Endothelial cell (in vitro differentiated cells): ENCODE data around the gene TTC39B. TPM values are rescaled to one million over a fixed set of nuclear protein-coding genes. Genes with fewer than 3 reads are reported as not detected.
"Not testable (repeated sequence)": the region's sequence is repeated elsewhere in the genome, so short reads cannot be mapped to it uniquely, and the experiment has no call there.

Experiments
- DNase-seq: peaks from one replicate; pipeline ENCODE4 v3.0.0; 2021; ENCODE audit warnings: low spot score
- H3K27ac Mint-ChIP-seq: one replicate; pipeline ENCODE4 v1.8.0; 2021; ENCODE audit warnings: mixed read lengths, inconsistent platforms; ENCODE audit not compliant: unreplicated experiment
- H3K27me3 Mint-ChIP-seq: one replicate; pipeline ENCODE4 v1.8.0; 2021; ENCODE audit warnings: mild to moderate bottlenecking, moderate library complexity, mixed read lengths, inconsistent platforms; ENCODE audit not compliant: unreplicated experiment
- H3K36me3 Mint-ChIP-seq: one replicate; pipeline ENCODE4 v1.8.0; 2021; ENCODE audit warnings: mild to moderate bottlenecking, low read depth, mixed read lengths, inconsistent platforms; ENCODE audit not compliant: unreplicated experiment
- H3K4me1 Mint-ChIP-seq: one replicate; pipeline ENCODE4 v1.8.0; 2021; ENCODE audit warnings: mild to moderate bottlenecking, mixed read lengths, inconsistent platforms; ENCODE audit not compliant: unreplicated experiment
- H3K4me3 Mint-ChIP-seq: one replicate; pipeline ENCODE4 v1.8.0; 2021; ENCODE audit warnings: mild to moderate bottlenecking, mixed read lengths, inconsistent platforms; ENCODE audit not compliant: unreplicated experiment
- H3K9me3 Mint-ChIP-seq: one replicate; pipeline ENCODE4 v1.8.0; 2021; ENCODE audit warnings: mixed read lengths, inconsistent platforms; ENCODE audit not compliant: unreplicated experiment
- total RNA-seq: library from RNA; stranded (reverse); fragmentation: NEBNext Ultra II Directional; extraction: Animal tissue kit (Norgen Biotek cat#: 25700); gene quantifications from one replicate; pipeline ENCODE4 v1.2.1, GENCODE V29; 2021; ENCODE audit not compliant: unreplicated experiment
- TF ChIP-seq, protein P1 (sequence below): fragments of 200-600 bp; sonication (generic); IDR thresholded peaks from one replicate; pipeline ENCODE4 v1.5.0; 2021; ENCODE audit warnings: antibody characterized with exemption; ENCODE audit not compliant: unreplicated experiment

Gene TTC39B
- total RNA-seq, 1 donor from 2014 or later: 10.3 TPM

GRCh38 chr9:15329539-15330109 lies 22.6 kb upstream of the TTC39B start:
- Mint-ChIP-seq H3K4me3 (no peak overlapping the region), H3K27me3 (peaks cover 1% of the 10 kb centered on the region), H3K9me3 (no peaks in the 10 kb centered on the region), H3K4me1 (no peaks in the 10 kb centered on the region), H3K27ac (no peak overlapping the region), H3K36me3 (no peaks in the 10 kb centered on the region)
- TF ChIP-seq, protein P1, sequence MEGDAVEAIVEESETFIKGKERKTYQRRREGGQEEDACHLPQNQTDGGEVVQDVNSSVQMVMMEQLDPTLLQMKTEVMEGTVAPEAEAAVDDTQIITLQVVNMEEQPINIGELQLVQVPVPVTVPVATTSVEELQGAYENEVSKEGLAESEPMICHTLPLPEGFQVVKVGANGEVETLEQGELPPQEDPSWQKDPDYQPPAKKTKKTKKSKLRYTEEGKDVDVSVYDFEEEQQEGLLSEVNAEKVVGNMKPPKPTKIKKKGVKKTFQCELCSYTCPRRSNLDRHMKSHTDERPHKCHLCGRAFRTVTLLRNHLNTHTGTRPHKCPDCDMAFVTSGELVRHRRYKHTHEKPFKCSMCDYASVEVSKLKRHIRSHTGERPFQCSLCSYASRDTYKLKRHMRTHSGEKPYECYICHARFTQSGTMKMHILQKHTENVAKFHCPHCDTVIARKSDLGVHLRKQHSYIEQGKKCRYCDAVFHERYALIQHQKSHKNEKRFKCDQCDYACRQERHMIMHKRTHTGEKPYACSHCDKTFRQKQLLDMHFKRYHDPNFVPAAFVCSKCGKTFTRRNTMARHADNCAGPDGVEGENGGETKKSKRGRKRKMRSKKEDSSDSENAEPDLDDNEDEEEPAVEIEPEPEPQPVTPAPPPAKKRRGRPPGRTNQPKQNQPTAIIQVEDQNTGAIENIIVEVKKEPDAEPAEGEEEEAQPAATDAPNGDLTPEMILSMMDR: no peak
- no peak for DNase-seq

DNA sequence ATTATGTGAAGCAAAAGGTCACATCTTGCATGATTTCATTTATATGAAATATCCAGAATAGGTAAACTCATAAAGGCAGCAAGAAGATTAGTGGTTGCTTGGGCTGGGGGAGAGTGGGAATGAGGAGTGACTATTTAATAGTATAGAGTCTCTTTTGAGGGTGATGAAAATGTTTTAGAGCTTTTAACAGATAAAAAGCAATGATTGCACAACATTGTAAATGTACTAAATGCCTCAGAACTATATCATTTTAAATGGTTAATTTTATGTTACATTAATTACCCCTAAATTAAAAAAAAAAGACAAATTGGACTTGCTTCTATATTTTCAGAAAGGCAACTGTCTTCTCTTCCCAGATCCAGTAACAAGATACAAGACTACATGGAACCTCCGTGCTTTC lies 21.9 kb upstream of the TTC39B start:
- Mint-ChIP-seq H3K36me3 (peaks cover under 1% of the 10 kb centered on the region), H3K27ac (no peak overlapping the region), H3K9me3 (peaks cover 6% of the 10 kb centered on the region), H3K27me3 (peaks cover 1% of the 10 kb centered on the region), H3K4me1 (no peaks in the 10 kb centered on the region), H3K4me3 (no peak overlapping the region)
- no peak for DNase-seq
- TF ChIP-seq, protein P1: no peak

DNA sequence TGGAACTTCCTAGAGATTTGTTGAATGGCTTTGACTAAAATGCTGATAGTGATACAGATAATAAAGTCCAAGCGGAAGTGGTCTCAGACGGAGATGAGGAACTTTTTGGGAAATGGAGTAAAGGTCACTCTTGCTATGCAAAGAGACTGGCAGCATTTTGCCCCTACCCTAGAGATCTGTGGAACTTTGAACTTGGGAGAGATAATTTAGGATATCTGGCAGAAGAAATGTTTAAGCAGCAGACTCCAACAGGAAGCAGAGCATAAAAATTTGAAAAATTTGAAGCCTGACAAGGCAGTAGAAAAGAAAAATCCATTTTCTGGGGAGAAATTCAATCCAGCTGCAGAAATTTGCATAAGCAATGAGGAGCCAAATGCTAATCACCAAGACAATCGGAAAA lies 15.7 kb upstream of the TTC39B start:
- DNase-seq, H3K27me3 Mint-ChIP-seq, H3K4me1 Mint-ChIP-seq, H3K27ac Mint-ChIP-seq, H3K4me3 Mint-ChIP-seq: not testable (repeated sequence)
- peaks cover 18% of the 10 kb centered on the region for H3K9me3 Mint-ChIP-seq
- peaks cover 10% of the 10 kb centered on the region for H3K36me3 Mint-ChIP-seq

DNA sequence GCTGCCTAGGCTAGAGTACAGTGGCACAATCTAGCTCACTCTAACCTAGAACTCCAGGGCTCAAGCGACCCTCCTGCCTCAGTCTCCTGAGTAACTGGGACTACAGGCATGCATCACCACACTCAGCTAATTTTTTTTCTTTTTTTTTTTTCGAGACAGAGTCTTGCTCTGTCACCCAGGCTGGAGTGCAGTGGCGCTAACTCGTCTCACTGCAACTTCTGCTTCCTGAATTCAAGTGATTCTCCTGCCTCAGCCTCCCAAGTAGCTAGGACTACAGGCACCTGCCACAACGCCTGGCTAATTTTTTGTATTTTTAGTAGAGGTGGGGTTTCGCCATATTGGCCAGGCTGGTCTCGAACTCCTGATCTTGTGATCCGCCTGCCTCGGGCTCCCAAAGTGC lies 12.6 kb upstream of the TTC39B start:
- not testable (repeated sequence) for H3K27me3 Mint-ChIP-seq, DNase-seq, H3K4me1 Mint-ChIP-seq, H3K27ac Mint-ChIP-seq, H3K4me3 Mint-ChIP-seq
- peaks cover 18% of the 10 kb centered on the region for H3K9me3 Mint-ChIP-seq
- H3K36me3 Mint-ChIP-seq: peaks cover 10% of the 10 kb centered on the region

- H3K27ac Mint-ChIP-seq: no peak overlapping the region
- DNase-seq: no peak
- TF ChIP-seq, protein P1: no peak
- peaks cover 6% of the 10 kb centered on the region for H3K9me3 Mint-ChIP-seq
- no peaks in the 10 kb centered on the region for H3K4me1 Mint-ChIP-seq
- no peak overlapping the region for H3K4me3 Mint-ChIP-seq
- H3K27me3 Mint-ChIP-seq: peaks cover 2% of the 10 kb centered on the region
- H3K36me3 Mint-ChIP-seq: peaks cover 9% of the 10 kb centered on the region
These were observed 10.8 kb upstream of the TTC39B start for GRCh38 chr9:15317836-15318235.

GRCh38 chr9:15311607-15312006 lies 4.6 kb upstream of the TTC39B start:
- Mint-ChIP-seq H3K4me3 (no peak overlapping the region), H3K9me3 (no peaks in the 10 kb centered on the region), H3K27ac (no peak overlapping the region), H3K36me3 (peaks cover 4% of the 10 kb centered on the region), H3K4me1 (no peaks in the 10 kb centered on the region), H3K27me3 (peaks cover 3% of the 10 kb centered on the region)
- no peak for DNase-seq
- TF ChIP-seq, protein P1: no peak
